SK-N-SH (cell line): ENCODE results near the gene DCUN1D2. TPM values are rescaled to one million over a fixed set of nuclear protein-coding genes. Genes with fewer than 3 reads are reported as not detected.
A peak's percentile ranks its signal among the peaks of the same experiment; 100 is the strongest.

Source experiments
- CTCF ChIA-PET: fragments of 300-600, 350-600 bp; formaldehyde crosslinking; extraction: SDS; loops from one replicate; lab custom pipeline; 2021; lab: Yijun Ruan, JAX
- POLR2A ChIA-PET: fragments of 350-600 bp; sonication (Branson Sonifier 250); formaldehyde crosslinking; extraction: SDS; loops from one replicate; lab custom pipeline; 2020; ENCODE audit warnings: antibody characterized with exemption, inconsistent platforms; lab: Yijun Ruan, JAX
- DNase-seq: peaks from one replicate; pipeline ENCODE4 v3.0.0; 2012
- H2AFZ ChIP-seq: fragments of 200-600 bp; sonication (generic); 2 replicates; pipeline ENCODE4 v1.8.1; 2016; ENCODE audit warnings: antibody characterized with exemption, mild to moderate bottlenecking, low read depth
- H3F3A ChIP-seq: fragments of 200-600 bp; sonication (generic); replicated peaks from 2 replicates; pipeline ENCODE3; 2016; ENCODE audit warnings: antibody characterized with exemption, mild to moderate bottlenecking; ENCODE audit not compliant: insufficient read depth
- H3K27ac ChIP-seq, 2 experiments: fragments of 200-500 bp in 1 of 2; fragments of 200-600 bp in 1 of 2; sonication (Bioruptor generic) in 1 of 2; sonication (generic), shearing (Covaris generic) in 1 of 2; 2 replicates each; pipeline versions ENCODE4 v1.5.1 to v1.6.1; 2014 to 2016; ENCODE audit warnings: low read depth in 2 of 2, inconsistent platforms in 1 of 2, low read length in 1 of 2, mild to moderate bottlenecking in 1 of 2, mixed read lengths in 1 of 2
- H3K27me3 ChIP-seq: fragments of 200-600 bp; sonication (generic), shearing (Covaris generic); 2 replicates; pipeline ENCODE4 v1.6.1; 2016; ENCODE audit warnings: mixed run types; ENCODE audit not compliant: insufficient read depth
- H3K36me3 ChIP-seq, 2 experiments: fragments of 200-500 bp in 1 of 2; fragments of 200-600 bp in 1 of 2; sonication (Bioruptor generic) in 1 of 2; sonication (generic) in 1 of 2; replicated peaks in 1 of 2; 2 replicates each; pipeline versions ENCODE3 to v1.5.1; 2014 to 2016; ENCODE audit warnings: low read length in 1 of 2, mild to moderate bottlenecking in 1 of 2; ENCODE audit not compliant: insufficient read depth in 2 of 2, control insufficient read depth in 1 of 2
- H3K4me1 ChIP-seq, 2 experiments: fragments of 200-500 bp in 1 of 2; fragments of 200-600 bp in 1 of 2; sonication (Bioruptor generic) in 1 of 2; sonication (generic), shearing (Covaris generic) in 1 of 2; 2 replicates each; pipeline versions ENCODE4 v1.5.1 to v1.6.1; 2014 to 2016; ENCODE audit warnings: low read depth in 1 of 2, low read length in 1 of 2, mixed run types in 1 of 2; ENCODE audit not compliant: insufficient read depth in 2 of 2, control insufficient read depth in 1 of 2
- H3K4me2 ChIP-seq: fragments of 200-600 bp; sonication (generic), shearing (Covaris generic); 2 replicates; pipeline ENCODE4 v1.6.1; 2017; ENCODE audit warnings: mixed run types
- H3K4me3 ChIP-seq, 2 experiments: fragments of 200-500 bp in 1 of 2; fragments of 200-600 bp in 1 of 2; sonication (Bioruptor generic) in 1 of 2; sonication (generic), shearing (Covaris generic) in 1 of 2; 2 replicates each; pipeline versions ENCODE4 v1.5.1 to v1.8.1; 2014 to 2016; ENCODE audit warnings: low read depth in 2 of 2, inconsistent platforms in 1 of 2, low read length in 1 of 2, mild to moderate bottlenecking in 1 of 2, mixed read lengths in 1 of 2, moderate library complexity in 1 of 2
- H3K79me2 ChIP-seq: fragments of 200-600 bp; sonication (generic); 2 replicates; pipeline ENCODE4 v1.8.1; 2017; ENCODE audit warnings: mild to moderate bottlenecking; ENCODE audit not compliant: insufficient read depth
- H3K9ac ChIP-seq: fragments of 200-600 bp; sonication (generic); 2 replicates; pipeline ENCODE4 v1.6.1; 2017; ENCODE audit warnings: mixed run types
- H3K9me2 ChIP-seq: fragments of 200-600 bp; sonication (generic); 2 replicates; pipeline ENCODE4 v1.6.1; 2017; ENCODE audit warnings: mixed run types
- H3K9me3 ChIP-seq: fragments of 200-600 bp; sonication (generic); 2 replicates; pipeline ENCODE4 v1.6.1; 2017; ENCODE audit warnings: mixed run types, mild to moderate bottlenecking, moderate library complexity
- H4K20me1 ChIP-seq: fragments of 200-600 bp; sonication (generic); 2 replicates; pipeline ENCODE4 v1.6.1; 2017; ENCODE audit warnings: mild to moderate bottlenecking, mixed run types; ENCODE audit not compliant: insufficient read depth
- EP300 ChIP-seq, 2 experiments: IDR thresholded peaks; 2 replicates each; pipeline versions ENCODE4 v1.4.0 to v1.6.1; 2012; ENCODE audit warnings: borderline replicate concordance in 1 of 2, low read depth in 1 of 2, low read length in 1 of 2
- FOSL2 ChIP-seq: IDR thresholded peaks from 2 replicates; pipeline ENCODE4 v1.4.0; 2012; ENCODE audit warnings: low read depth, mild to moderate bottlenecking, moderate library complexity, borderline replicate concordance
- FOXM1 ChIP-seq: IDR thresholded peaks from 2 replicates; pipeline ENCODE4 v1.4.0; 2012; ENCODE audit warnings: low read depth, mild to moderate bottlenecking
- GABPA ChIP-seq: IDR thresholded peaks from 2 replicates; pipeline ENCODE4 v1.4.0; 2012; ENCODE audit warnings: low read depth, mild to moderate bottlenecking
- JUND ChIP-seq: IDR thresholded peaks from 2 replicates; pipeline ENCODE4 v1.4.0; 2012
- MXI1 ChIP-seq: IDR thresholded peaks from 2 replicates; pipeline ENCODE4 v1.6.1; 2012; ENCODE audit warnings: mild to moderate bottlenecking, low read depth, low read length, improper control_type of control experiment
- NFIC ChIP-seq: IDR thresholded peaks from 2 replicates; pipeline ENCODE4 v1.4.0; 2012; ENCODE audit warnings: borderline replicate concordance
- RAD21 ChIP-seq: IDR thresholded peaks from 2 replicates; pipeline ENCODE4 v1.6.1; 2012; ENCODE audit warnings: mild to moderate bottlenecking, low read length
- RCOR1 ChIP-seq: fragments of 150-350 bp; IDR thresholded peaks from 2 replicates; pipeline ENCODE4 v1.6.1; 2017; ENCODE audit warnings: antibody characterized with exemption, low read length
- TCF12 ChIP-seq: IDR thresholded peaks from 2 replicates; pipeline ENCODE4 v1.4.0; 2012
- TEAD4 ChIP-seq: IDR thresholded peaks from 2 replicates; pipeline ENCODE4 v1.4.0; 2012; ENCODE audit warnings: mild to moderate bottlenecking, borderline replicate concordance; ENCODE audit not compliant: insufficient read depth
- WGBS: methylation state at CpG from one replicate; pipeline ENCODE4 v1.1.6; 2017; ENCODE audit warnings: low lambda C conversion rate; 5-methylcytosine and 5-hydroxymethylcytosine counted together
- polyA plus RNA-seq, 3 experiments: library from polyadenylated mRNA; depleted of rRNA; stranded (reverse); fragments of >200 nt; gene quantifications; 2 replicates each; pipeline ENCODE4 v1.2.3, GENCODE V29; 2012
- TF ChIP-seq, protein P1 (sequence below): IDR thresholded peaks from 2 replicates; pipeline ENCODE4 v1.6.1; 2012; ENCODE audit warnings: mild to moderate bottlenecking, low read depth, low read length, moderate library complexity

Gene DCUN1D2
- polyA plus RNA-seq, 1 of the 3 experiments (the other 2 are of a cell fraction) = 11.0 TPM

DNA sequence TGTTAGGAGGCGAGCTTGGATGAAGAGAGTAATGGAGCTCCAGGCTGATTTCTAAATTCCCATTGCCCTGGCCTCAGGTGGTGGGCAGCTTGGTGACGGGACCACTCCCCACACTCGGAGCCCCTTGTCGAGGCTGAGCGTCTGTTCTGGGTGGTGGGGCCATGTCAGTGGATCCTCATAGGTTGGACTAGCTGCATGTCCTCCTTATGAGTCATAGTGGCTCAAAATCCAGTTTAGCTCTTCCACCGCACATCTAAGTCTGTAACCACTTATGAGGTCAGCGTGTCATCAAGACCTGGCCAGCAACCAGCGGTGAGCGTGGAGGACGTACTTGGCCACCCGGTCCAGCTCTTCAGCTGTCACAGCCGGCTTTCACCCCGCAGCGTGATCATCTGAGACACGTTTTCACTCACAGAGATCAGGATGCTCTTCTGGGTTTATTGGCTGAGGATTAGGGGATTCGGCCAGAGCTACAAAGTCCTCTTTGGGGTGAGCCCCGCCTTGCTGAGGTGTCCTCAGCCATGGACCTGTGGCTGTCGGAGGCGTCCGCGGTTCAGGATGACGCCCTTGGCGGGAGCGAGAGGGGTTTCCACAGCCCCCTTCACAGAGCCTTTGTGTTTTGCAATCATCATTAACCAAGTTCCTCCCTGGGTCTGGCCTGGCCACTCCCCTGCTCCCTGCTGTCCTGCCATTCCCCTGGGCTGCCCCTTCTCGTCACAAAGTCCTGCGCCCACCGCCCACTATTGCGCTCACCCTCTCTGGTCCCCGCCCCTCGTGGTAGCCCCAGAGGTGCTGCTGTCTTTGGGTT, 79.1 kb downstream of the DCUN1D2 start:
- Histone ChIP-seq H3K9ac (no peak overlapping the region), H3K4me3 (no peak overlapping the region)

DNA sequence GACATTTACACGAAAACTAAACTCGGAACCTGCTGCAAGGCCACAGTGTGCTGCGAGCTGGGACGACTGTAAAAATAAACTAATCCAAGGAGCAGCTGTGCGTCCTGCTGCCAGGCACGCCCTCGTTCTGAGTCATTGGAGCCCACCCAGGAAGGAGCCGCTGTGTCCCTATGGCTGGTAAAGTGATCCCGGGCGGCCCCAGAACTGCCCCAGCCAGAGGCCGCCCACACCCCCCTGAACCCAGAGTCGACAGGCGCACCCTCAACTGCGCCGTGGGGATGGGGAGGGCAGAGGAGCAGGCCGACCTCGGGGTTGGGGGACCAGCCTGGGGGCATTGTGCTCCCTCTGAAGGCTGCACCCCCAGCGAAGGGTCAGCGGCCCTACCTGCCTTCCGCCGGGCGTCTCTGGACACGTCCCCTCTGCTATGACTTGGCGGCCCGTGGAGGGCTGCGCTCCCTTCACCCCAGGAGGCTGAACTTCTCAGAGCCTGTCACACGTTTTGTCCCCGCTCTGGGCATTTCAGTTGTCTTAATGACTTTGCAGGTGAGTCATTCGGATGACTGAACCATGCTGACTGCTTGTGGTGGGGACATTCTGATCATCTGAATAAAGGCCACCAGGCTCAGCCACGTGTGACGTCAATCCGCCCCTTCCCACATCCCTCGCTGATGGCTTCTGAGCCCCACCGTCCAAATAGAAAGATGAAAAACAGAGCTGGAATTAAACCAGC, 79.9 kb downstream of the DCUN1D2 start:
- CTCF ChIA-PET = interaction anchor here (1.1 to 1.8 kb wide), 2 partner anchors 47 to 152 kb away, joined by 3 to 5 read pairs; no protein-coding TSS in a partner anchor
- no peak overlapping the region for H2AFZ ChIP-seq

More for the DNA sequence above, 79.1 kb downstream of the DCUN1D2 start:
- CTCF ChIA-PET = interaction anchor here (0.7 to 1.8 kb wide), 4 partner anchors 12 to 865 kb away, joined by 3 to 5 read pairs (median 3); no protein-coding TSS in a partner anchor
- WGBS = 71% methylated on average over 23 of the region's 30 CpGs
- POLR2A ChIA-PET = no interaction called here
- Histone ChIP-seq H3K27me3 (no peaks in the 10 kb centered on the region), H3K9me3 (no peaks in the 10 kb centered on the region), H3K27ac (peak overlapping the region in 1 of 2 experiments; percentile 58; a peak in 2 of 4 replicates), H2AFZ (no peak overlapping the region), H3K79me2 (no peaks in the 10 kb centered on the region), H3K9me2 (no peaks in the 10 kb centered on the region), H4K20me1 (no peaks in the 10 kb centered on the region), H3F3A (peaks cover 4% of the 10 kb centered on the region), H3K4me2 (peak overlapping the region; percentile 57; the same call in 1 of the 2 replicates), H3K36me3 (no peaks in the 10 kb centered on the region), H3K4me1 (peaks cover 8 to 27% of the 10 kb centered on the region in 2 experiments)
- no peak for TF ChIP-seq FOXM1
- peak; percentile 62 for TF ChIP-seq JUND
- TF ChIP-seq, protein P1, sequence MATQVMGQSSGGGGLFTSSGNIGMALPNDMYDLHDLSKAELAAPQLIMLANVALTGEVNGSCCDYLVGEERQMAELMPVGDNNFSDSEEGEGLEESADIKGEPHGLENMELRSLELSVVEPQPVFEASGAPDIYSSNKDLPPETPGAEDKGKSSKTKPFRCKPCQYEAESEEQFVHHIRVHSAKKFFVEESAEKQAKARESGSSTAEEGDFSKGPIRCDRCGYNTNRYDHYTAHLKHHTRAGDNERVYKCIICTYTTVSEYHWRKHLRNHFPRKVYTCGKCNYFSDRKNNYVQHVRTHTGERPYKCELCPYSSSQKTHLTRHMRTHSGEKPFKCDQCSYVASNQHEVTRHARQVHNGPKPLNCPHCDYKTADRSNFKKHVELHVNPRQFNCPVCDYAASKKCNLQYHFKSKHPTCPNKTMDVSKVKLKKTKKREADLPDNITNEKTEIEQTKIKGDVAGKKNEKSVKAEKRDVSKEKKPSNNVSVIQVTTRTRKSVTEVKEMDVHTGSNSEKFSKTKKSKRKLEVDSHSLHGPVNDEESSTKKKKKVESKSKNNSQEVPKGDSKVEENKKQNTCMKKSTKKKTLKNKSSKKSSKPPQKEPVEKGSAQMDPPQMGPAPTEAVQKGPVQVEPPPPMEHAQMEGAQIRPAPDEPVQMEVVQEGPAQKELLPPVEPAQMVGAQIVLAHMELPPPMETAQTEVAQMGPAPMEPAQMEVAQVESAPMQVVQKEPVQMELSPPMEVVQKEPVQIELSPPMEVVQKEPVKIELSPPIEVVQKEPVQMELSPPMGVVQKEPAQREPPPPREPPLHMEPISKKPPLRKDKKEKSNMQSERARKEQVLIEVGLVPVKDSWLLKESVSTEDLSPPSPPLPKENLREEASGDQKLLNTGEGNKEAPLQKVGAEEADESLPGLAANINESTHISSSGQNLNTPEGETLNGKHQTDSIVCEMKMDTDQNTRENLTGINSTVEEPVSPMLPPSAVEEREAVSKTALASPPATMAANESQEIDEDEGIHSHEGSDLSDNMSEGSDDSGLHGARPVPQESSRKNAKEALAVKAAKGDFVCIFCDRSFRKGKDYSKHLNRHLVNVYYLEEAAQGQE = no peak
- TF ChIP-seq NFIC = peak; percentile 49; the same call in 1 of the 2 replicates
- no peak for TF ChIP-seq TEAD4
- no peak for TF ChIP-seq MXI1
- no peak for TF ChIP-seq RCOR1
- no peak for TF ChIP-seq GABPA
- peak; percentile 77 for TF ChIP-seq FOSL2
- TF ChIP-seq TCF12 = peak; percentile 64; the same call in 1 of the 2 replicates
- TF ChIP-seq RAD21 = no peak
- no peak for DNase-seq

More for the DNA sequence above, 79.9 kb downstream of the DCUN1D2 start:
- Histone ChIP-seq H3K79me2 (no peaks in the 10 kb centered on the region), H3K9ac (no peak overlapping the region), H3K4me3 (no peak overlapping the region), H4K20me1 (no peaks in the 10 kb centered on the region), H3K4me1 (peaks cover 8 to 27% of the 10 kb centered on the region in 2 experiments), H3K27me3 (no peaks in the 10 kb centered on the region), H3F3A (peaks cover 4% of the 10 kb centered on the region), H3K27ac (peak overlapping the region in 1 of 2 experiments; percentile 58; a peak in 2 of 4 replicates), H3K4me2 (peak overlapping the region; percentile 57; the same call in 1 of the 2 replicates), H3K9me3 (no peaks in the 10 kb centered on the region), H3K9me2 (no peaks in the 10 kb centered on the region), H3K36me3 (no peaks in the 10 kb centered on the region)
- WGBS = 71% methylated on average over 20 of the region's 34 CpGs
- no peak for DNase-seq
- TF ChIP-seq EP300 (IDR thresholded peaks at IDR 0.05; ENCODE audit: borderline replicate concordance in 1 of 2, low read depth in 1 of 2, low read length in 1 of 2) (no peak), FOSL2 (peak; percentile 41; the same call in 1 of the 2 replicates)
- POLR2A ChIA-PET = no interaction called here
